Measurements from ENCODE around the gene WNK1.
"Not testable (repeated sequence)": the region's sequence is repeated elsewhere in the genome, so short reads cannot be mapped to it uniquely, and the experiment has no call there.

- not testable (repeated sequence) for TF ChIP-seq POLR2A, CTCF (IDR thresholded peaks at IDR 0.05)
Observed at GRCh38 chr12:775973-776771, 23.8 kb downstream of the WNK1 start.

Data from lower leg skin (tissue), 3 donors.